ENCODE results near the gene NKG7.

The NKG7 gene

GRCh38 chr19:51333836-51334460 lies 38.5 kb downstream of the NKG7 start:
- DNase-seq: no peak

- no peak for DNase-seq
Observed at GRCh38 chr19:51331716-51332115, 40.7 kb downstream of the NKG7 start.

- no peak for DNase-seq
Observed at GRCh38 chr19:51331193-51331592, 41.3 kb downstream of the NKG7 start.

GRCh38 chr19:51330366-51330765 lies 42.1 kb downstream of the NKG7 start:
- DNase-seq: no peak

DNA sequence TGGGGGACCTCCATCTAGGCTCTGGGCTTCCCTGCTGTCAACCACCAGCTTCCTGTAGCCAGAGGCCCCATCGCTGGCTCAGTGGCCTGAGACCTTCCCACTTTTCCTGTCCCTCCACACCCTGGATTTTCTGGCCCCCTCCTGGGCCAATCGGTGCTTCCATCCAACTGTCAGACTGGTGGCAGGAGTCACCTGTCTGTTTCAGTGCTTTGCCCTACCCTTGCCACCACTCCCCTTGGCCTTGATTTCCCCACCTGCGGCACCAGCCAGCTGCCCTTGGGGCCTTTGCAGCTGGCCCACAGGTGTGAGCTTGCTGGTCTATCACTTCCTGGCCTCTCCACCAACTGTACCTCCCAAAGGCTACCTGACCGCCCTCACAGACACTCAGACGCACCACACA lies 43.0 kb downstream of the NKG7 start:
- no peak for DNase-seq

- peak; percentile 42 for DNase-seq
Observed at GRCh38 chr19:51327066-51328001, 45.1 kb downstream of the NKG7 start.

- no peak for DNase-seq
Observed at GRCh38 chr19:51326216-51327065, 46.0 kb downstream of the NKG7 start.

DNA sequence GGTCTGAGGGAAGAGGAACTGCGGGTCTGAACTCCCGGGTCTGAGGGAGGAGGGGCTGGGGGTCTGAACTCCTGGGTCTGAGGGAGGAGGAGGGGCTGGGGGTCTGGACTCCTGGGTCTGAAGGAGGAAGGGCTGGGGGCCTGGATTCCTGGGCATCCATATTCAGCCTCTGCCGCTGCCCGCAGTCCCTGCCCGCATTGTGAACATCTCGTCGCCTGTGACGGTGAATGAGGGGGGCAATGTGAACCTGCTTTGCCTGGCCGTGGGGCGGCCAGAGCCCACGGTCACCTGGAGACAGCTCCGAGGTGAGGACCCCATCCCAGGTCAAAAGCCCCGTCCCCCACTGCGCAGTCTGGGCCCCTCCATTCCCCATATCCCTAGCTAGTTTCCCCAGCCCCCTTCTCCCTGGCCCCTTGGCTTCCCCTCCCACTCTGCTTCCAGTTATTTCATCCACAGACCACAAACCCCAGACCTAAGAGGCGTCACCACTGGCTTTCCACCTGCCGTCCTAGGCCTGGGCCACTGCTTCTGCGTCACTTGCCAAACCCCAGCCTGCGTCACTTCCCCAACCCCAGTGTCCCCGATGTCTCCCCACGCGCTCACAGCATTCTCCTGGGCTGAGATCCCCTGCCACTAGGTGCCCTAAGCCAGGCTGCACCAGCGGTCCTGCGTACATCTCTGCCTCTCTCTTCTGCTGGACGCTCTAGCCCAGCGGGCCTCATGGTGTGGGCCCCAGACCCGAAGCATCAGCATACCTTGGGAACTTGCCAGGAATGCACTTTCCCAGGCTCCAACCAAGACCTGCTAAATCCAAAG lies 47.1 kb downstream of the NKG7 start:
- no peak for DNase-seq

GRCh38 chr19:51324167-51324481 lies 48.3 kb downstream of the NKG7 start:
- no peak for DNase-seq

DNA sequence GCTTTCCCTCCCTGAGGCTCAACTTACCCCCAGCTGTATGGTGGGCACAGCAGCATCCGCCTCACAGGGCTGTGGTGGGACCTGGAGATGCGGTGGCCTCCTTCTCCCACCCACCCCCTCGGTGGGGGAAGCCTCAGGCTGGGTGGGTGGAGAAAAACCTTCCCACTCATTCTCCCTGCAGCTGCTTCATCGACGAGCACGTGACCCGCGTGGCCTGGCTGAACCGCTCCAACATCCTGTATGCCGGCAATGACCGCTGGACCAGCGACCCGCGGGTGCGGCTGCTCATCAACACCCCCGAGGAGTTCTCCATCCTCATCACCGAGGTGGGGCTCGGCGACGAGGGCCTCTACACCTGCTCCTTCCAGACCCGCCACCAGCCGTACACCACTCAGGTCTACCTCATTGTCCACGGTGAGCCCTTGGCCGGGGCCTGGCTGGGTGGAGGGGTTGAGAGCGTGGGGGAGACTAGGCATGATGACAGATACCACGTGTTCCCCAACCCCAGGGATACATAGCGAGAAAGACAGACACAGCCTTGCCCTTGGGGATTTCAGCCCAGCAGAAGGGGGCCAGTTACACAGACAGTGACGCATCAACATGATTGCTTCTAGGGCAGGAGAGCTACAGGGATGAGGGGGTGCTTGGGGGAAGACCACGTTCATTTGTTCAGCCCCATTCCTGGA lies 48.8 kb downstream of the NKG7 start:
- DNase-seq: no peak

DNA sequence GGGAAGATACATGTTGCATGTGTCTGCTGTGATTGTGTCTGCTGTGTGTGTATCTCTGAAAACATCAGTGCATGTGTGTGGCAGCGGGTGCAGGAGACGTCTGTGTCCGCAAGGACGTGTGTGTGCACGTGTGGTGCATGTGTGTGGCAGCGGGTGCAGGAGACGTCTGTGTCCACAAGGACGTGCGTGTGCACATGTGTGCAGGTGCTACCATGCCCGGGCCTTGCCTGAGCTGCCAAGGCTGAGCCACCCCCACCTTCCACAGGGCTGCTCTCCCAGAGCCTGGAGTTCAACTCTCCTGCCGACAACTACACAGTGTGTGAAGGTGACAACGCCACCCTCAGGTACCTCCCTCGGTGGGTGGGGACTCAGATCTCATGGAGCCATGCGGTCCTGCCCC lies 50.7 kb downstream of the NKG7 start:
- no peak for DNase-seq
